C4-2B (cell line): ENCODE measurements around the gene AUP1.

ENCODE experiments used
- CTCF ChIP-seq: fragments of 450-650 bp; conservative IDR thresholded peaks from 2 replicates; pipeline ENCODE4 v1.5.1; 2017; ENCODE audit warnings: mild to moderate bottlenecking
- ZFX ChIP-seq: fragments of 450-650 bp; IDR thresholded peaks from 2 replicates; pipeline ENCODE4 v1.6.1; 2017

- no peak for TF ChIP-seq CTCF
- TF ChIP-seq ZFX, result no peak
Observed at GRCh38 chr2:74495440-74495839, 34.1 kb downstream of the AUP1 start.
